HepG2 (cell line): Measurements from ENCODE around the gene ACSM5. TPM values are rescaled to one million over a fixed set of nuclear protein-coding genes. Genes with fewer than 3 reads are reported as not detected.

Experiments used
- AKAP8 ChIP-seq: sonication (generic); formaldehyde crosslinking; IDR thresholded peaks from 2 replicates; pipeline ENCODE4 v1.5.1; 2020; ENCODE audit warnings: mild to moderate bottlenecking, missing genetic modification reagents
- CCDC6 ChIP-seq: sonication (generic); formaldehyde crosslinking; IDR thresholded peaks from 2 replicates; pipeline ENCODE4 v1.8.1; 2022; ENCODE audit warnings: mild to moderate bottlenecking, missing genetic modification reagents, moderate library complexity
- CREB1 ChIP-seq, 2 experiments: fragments of 450-650 bp in 1 of 2; IDR thresholded peaks; 2 replicates each; pipeline ENCODE4 v1.6.1; 2016 to 2017; ENCODE audit warnings: control low read depth in 1 of 2, mild to moderate bottlenecking in 1 of 2, missing compliant biosample characterization in 1 of 2, missing genetic modification characterization in 1 of 2
- EEA1 ChIP-seq: sonication (generic); formaldehyde crosslinking; IDR thresholded peaks from 2 replicates; pipeline ENCODE4 v1.5.1; 2020; ENCODE audit warnings: mild to moderate bottlenecking, missing genetic modification reagents, borderline replicate concordance
- HNF4A ChIP-seq: sonication (generic); formaldehyde crosslinking; IDR thresholded peaks from 2 replicates; pipeline ENCODE4 v1.4.0; 2020; ENCODE audit warnings: missing genetic modification reagents
- HNRNPUL1 ChIP-seq: fragments of 200-400 bp; formaldehyde crosslinking; IDR thresholded peaks from 2 replicates; pipeline ENCODE4 v1.6.1; 2017; ENCODE audit warnings: low read depth, mild to moderate bottlenecking, low read length, moderate library complexity
- HOXD1 ChIP-seq: sonication (generic); formaldehyde crosslinking; IDR thresholded peaks from 2 replicates; pipeline ENCODE4 v1.5.0; 2020; ENCODE audit warnings: missing genetic modification reagents
- NCOA1 ChIP-seq: sonication (generic); formaldehyde crosslinking; IDR thresholded peaks from 2 replicates; pipeline ENCODE4 v1.9.0; 2021; ENCODE audit warnings: missing genetic modification reagents
- NFKB2 ChIP-seq: sonication (generic); formaldehyde crosslinking; IDR thresholded peaks from 2 replicates; pipeline ENCODE4 v1.4.0; 2020; ENCODE audit warnings: missing genetic modification reagents, borderline replicate concordance
- NRL ChIP-seq: sonication (generic); formaldehyde crosslinking; IDR thresholded peaks from 2 replicates; pipeline ENCODE4 v1.5.0; 2020; ENCODE audit warnings: missing genetic modification reagents, mild to moderate bottlenecking, moderate library complexity, borderline replicate concordance
- SALL1 ChIP-seq: sonication (generic); formaldehyde crosslinking; IDR thresholded peaks from 2 replicates; pipeline ENCODE4 v1.8.0; 2022; ENCODE audit warnings: mild to moderate bottlenecking, missing genetic modification reagents
- SP4 ChIP-seq: sonication (generic); formaldehyde crosslinking; IDR thresholded peaks from 2 replicates; pipeline ENCODE4 v1.8.1; 2023; ENCODE audit warnings: mild to moderate bottlenecking, missing genetic modification reagents
- SP5 ChIP-seq: IDR thresholded peaks from 2 replicates; pipeline ENCODE4 v1.6.1; 2016; ENCODE audit warnings: low read depth, borderline replicate concordance
- TAF15 ChIP-seq: fragments of 200-400 bp; formaldehyde crosslinking; IDR thresholded peaks from one replicate; pipeline ENCODE4 v1.6.1; 2018; ENCODE audit warnings: mild to moderate bottlenecking, low read depth, low read length; ENCODE audit not compliant: poor library complexity, severe bottlenecking
- TCF7 ChIP-seq: sonication (generic); IDR thresholded peaks from 2 replicates; pipeline ENCODE4 v1.6.1; 2016; ENCODE audit warnings: antibody characterized with exemption, low read depth
- TSC22D2 ChIP-seq: sonication (generic); formaldehyde crosslinking; IDR thresholded peaks from 2 replicates; pipeline ENCODE4 v1.5.1; 2020; ENCODE audit warnings: missing genetic modification reagents, mild to moderate bottlenecking, borderline replicate concordance
- XBP1 ChIP-seq: sonication (generic); formaldehyde crosslinking; IDR thresholded peaks from 2 replicates; pipeline ENCODE4 v1.5.0; 2020; ENCODE audit warnings: missing genetic modification reagents
- ZNF224 ChIP-seq: sonication (generic); formaldehyde crosslinking; IDR thresholded peaks from 2 replicates; pipeline ENCODE4 v1.5.0; 2020; ENCODE audit warnings: mild to moderate bottlenecking, missing genetic modification reagents
- ZNF253 ChIP-seq: sonication (generic); formaldehyde crosslinking; IDR thresholded peaks from 2 replicates; pipeline ENCODE4 v1.8.0; 2022; ENCODE audit warnings: mild to moderate bottlenecking, missing genetic modification reagents, borderline replicate concordance
- ZNF30 ChIP-seq: sonication (generic); formaldehyde crosslinking; IDR thresholded peaks from 2 replicates; pipeline ENCODE4 v1.5.0; 2020; ENCODE audit warnings: mild to moderate bottlenecking, missing genetic modification reagents
- ZNF333 ChIP-seq: sonication (generic); formaldehyde crosslinking; IDR thresholded peaks from 2 replicates; pipeline ENCODE4 v1.4.0; 2020; ENCODE audit warnings: mild to moderate bottlenecking, missing genetic modification reagents, borderline replicate concordance
- ZNF430 ChIP-seq: sonication (generic); formaldehyde crosslinking; IDR thresholded peaks from 2 replicates; pipeline ENCODE4 v1.9.0; 2021; ENCODE audit warnings: mild to moderate bottlenecking, missing genetic modification reagents
- ZNF510 ChIP-seq: sonication (generic); formaldehyde crosslinking; IDR thresholded peaks from 2 replicates; pipeline ENCODE4 v1.4.0; 2020; ENCODE audit warnings: low read depth, mild to moderate bottlenecking, missing genetic modification reagents
- ZNF660 ChIP-seq: sonication (generic); formaldehyde crosslinking; IDR thresholded peaks from 2 replicates; pipeline ENCODE4 v1.5.1; 2020; ENCODE audit warnings: mild to moderate bottlenecking, low read depth, missing genetic modification reagents, borderline replicate concordance
- ZNF746 ChIP-seq: sonication (generic); formaldehyde crosslinking; IDR thresholded peaks from 2 replicates; pipeline ENCODE4 v1.8.0; 2022; ENCODE audit warnings: mild to moderate bottlenecking, missing genetic modification reagents
- ZNF768 ChIP-seq: sonication (generic); formaldehyde crosslinking; IDR thresholded peaks from 2 replicates; pipeline ENCODE4 v1.4.0; 2020; ENCODE audit warnings: missing genetic modification reagents
- ZNF777 ChIP-seq: sonication (generic); formaldehyde crosslinking; IDR thresholded peaks from 2 replicates; pipeline ENCODE4 v1.4.0; 2020; ENCODE audit warnings: missing genetic modification reagents
- ZSCAN9 ChIP-seq: IDR thresholded peaks from 2 replicates; pipeline ENCODE4 v1.6.1; 2016; ENCODE audit warnings: borderline replicate concordance
- polyA plus RNA-seq, 8 experiments: library from polyadenylated mRNA; depleted of rRNA in 3 of 8; stranded (reverse) in 7 of 8; unstranded in 1 of 8; fragments of >200 nt; fragmentation: Illumina TruSeq in 4 of 8; extraction: Trizol in 4 of 8; gene quantifications; 2 replicates each; pipeline versions ENCODE4 v1.2.1 to v1.2.3, GENCODE V29; 2011 to 2016; ENCODE audit warnings: low read depth in 4 of 8, missing spikeins in 1 of 8, mixed read lengths in 1 of 8; ENCODE audit not compliant: insufficient read depth in 1 of 8
- total RNA-seq, 5 experiments: library from RNA; depleted of rRNA; stranded (reverse); fragments of >200 nt; fragmentation: Illumina TruSeq; extraction: Trizol; gene quantifications; 2 replicates each; pipeline ENCODE4 v1.2.3, GENCODE V29; 2016; ENCODE audit warnings: low read depth in 1 of 5
- TF ChIP-seq, protein P1 (sequence below): IDR thresholded peaks from 2 replicates; pipeline ENCODE4 v1.6.1; 2016; ENCODE audit warnings: control low read depth
- TF ChIP-seq, protein P2 (sequence below): sonication (generic); formaldehyde crosslinking; IDR thresholded peaks from 2 replicates; pipeline ENCODE4 v1.4.0; 2020; ENCODE audit warnings: low read depth, mild to moderate bottlenecking, missing genetic modification reagents
- TF ChIP-seq, protein P3 (sequence below): sonication (generic); formaldehyde crosslinking; IDR thresholded peaks from 2 replicates; pipeline ENCODE4 v1.4.0; 2020; ENCODE audit warnings: missing genetic modification reagents

The ACSM5 gene
- total and polyA plus RNA-seq, 2 of the 13 experiments (the other 11 are each of a cell fraction or from before 2014, with no cell fraction given) = 9.1 to 15.0 TPM

DNA sequence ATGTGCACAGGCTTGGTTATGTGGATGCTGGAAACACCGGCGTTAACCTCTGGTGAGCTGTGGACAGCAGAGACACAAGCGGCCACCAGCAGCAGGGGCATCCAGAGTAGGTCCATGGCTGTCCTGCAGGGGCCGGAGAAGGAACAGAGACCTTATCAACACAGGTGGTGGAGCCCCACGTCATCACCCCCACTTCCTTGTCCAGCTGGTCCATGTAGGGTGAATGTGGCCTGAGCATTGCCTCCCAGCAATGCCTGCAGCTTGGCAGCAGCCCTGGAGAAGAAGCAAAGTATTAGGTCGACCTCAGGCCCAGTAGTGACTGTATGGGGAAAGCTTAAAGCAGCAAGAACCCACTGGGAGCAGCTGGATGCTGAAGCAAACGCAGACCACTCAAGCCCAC lies 10.1 kb upstream of the ACSM5 start (continued):
- 0 out of 2 replicates have a peak, but pooled peaks have one; percentile 26 for TF ChIP-seq NFKB2 (CRISPR knock-in tag)
- TF ChIP-seq, protein P1, sequence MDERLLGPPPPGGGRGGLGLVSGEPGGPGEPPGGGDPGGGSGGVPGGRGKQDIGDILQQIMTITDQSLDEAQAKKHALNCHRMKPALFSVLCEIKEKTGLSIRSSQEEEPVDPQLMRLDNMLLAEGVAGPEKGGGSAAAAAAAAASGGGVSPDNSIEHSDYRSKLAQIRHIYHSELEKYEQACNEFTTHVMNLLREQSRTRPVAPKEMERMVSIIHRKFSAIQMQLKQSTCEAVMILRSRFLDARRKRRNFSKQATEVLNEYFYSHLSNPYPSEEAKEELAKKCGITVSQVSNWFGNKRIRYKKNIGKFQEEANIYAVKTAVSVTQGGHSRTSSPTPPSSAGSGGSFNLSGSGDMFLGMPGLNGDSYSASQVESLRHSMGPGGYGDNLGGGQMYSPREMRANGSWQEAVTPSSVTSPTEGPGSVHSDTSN (CRISPR knock-in tag) = 0 out of 2 replicates have a peak, but pooled peaks have one; percentile 21
- no peak for TF ChIP-seq NCOA1 (CRISPR knock-in tag)
- no peak for TF ChIP-seq ZNF660 (CRISPR knock-in tag)
- TF ChIP-seq TCF7 = no peak
- TF ChIP-seq, protein P2, sequence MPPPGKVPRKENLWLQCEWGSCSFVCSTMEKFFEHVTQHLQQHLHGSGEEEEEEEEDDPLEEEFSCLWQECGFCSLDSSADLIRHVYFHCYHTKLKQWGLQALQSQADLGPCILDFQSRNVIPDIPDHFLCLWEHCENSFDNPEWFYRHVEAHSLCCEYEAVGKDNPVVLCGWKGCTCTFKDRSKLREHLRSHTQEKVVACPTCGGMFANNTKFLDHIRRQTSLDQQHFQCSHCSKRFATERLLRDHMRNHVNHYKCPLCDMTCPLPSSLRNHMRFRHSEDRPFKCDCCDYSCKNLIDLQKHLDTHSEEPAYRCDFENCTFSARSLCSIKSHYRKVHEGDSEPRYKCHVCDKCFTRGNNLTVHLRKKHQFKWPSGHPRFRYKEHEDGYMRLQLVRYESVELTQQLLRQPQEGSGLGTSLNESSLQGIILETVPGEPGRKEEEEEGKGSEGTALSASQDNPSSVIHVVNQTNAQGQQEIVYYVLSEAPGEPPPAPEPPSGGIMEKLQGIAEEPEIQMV (CRISPR knock-in tag) = no peak
- no peak for TF ChIP-seq HOXD1 (CRISPR knock-in tag)
- TF ChIP-seq, protein P3, sequence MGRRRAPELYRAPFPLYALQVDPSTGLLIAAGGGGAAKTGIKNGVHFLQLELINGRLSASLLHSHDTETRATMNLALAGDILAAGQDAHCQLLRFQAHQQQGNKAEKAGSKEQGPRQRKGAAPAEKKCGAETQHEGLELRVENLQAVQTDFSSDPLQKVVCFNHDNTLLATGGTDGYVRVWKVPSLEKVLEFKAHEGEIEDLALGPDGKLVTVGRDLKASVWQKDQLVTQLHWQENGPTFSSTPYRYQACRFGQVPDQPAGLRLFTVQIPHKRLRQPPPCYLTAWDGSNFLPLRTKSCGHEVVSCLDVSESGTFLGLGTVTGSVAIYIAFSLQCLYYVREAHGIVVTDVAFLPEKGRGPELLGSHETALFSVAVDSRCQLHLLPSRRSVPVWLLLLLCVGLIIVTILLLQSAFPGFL (CRISPR knock-in tag) = no peak
- TF ChIP-seq CCDC6 (CRISPR knock-in tag) = no peak
- peak; percentile 29; the same call in 1 of the 2 replicates for TF ChIP-seq CREB1 (IDR thresholded peaks at IDR 0.05)
- no peak for TF ChIP-seq CREB1 (CRISPR knock-in tag; IDR thresholded peaks at IDR 0.05)
- TF ChIP-seq ZSCAN9 (CRISPR knock-in tag) = no peak
- no peak for TF ChIP-seq ZNF430 (CRISPR knock-in tag)
- TF ChIP-seq ZNF253 (CRISPR knock-in tag) = no peak
- TF ChIP-seq XBP1 (CRISPR knock-in tag) = no peak
- TF ChIP-seq ZNF30 (CRISPR knock-in tag) = no peak
- TF ChIP-seq SALL1 (CRISPR knock-in tag) = peak; percentile 24; the same call in 1 of the 2 replicates
- no peak for TF ChIP-seq HNF4A
- TF ChIP-seq ZNF333 = no peak
- no peak for TF ChIP-seq TSC22D2 (CRISPR knock-in tag)
- TF ChIP-seq ZNF224 (CRISPR knock-in tag) = no peak
- TF ChIP-seq TAF15 = no peak
- TF ChIP-seq ZNF768 (CRISPR knock-in tag) = peak; percentile 48; the same call in 1 of the 2 replicates
- no peak for TF ChIP-seq SP5 (CRISPR knock-in tag)
- TF ChIP-seq AKAP8 = no peak
- no peak for TF ChIP-seq EEA1 (CRISPR knock-in tag)
- no peak for TF ChIP-seq ZNF777 (CRISPR knock-in tag)
- no peak for TF ChIP-seq ZNF746
- TF ChIP-seq ZNF510 (CRISPR knock-in tag) = no peak
- TF ChIP-seq HNRNPUL1 = no peak
- TF ChIP-seq NRL (CRISPR knock-in tag) = 0 out of 2 replicates have a peak, but pooled peaks have one; percentile 25
- 0 out of 2 replicates have a peak, but pooled peaks have one; percentile 30 for TF ChIP-seq SP4
